Kidney (tissue), 14 donors: ENCODE results near the gene TLCD3A. TPM values are rescaled to one million over a fixed set of nuclear protein-coding genes. Genes with fewer than 3 reads are reported as not detected.
"Not testable (repeated sequence)": the region's sequence is repeated elsewhere in the genome, so short reads cannot be mapped to it uniquely, and the experiment has no call there.

Source experiments
- DNase-seq, 5 donors: peaks; one replicate each; pipeline ENCODE4 v3.0.0-alpha.2; 2013 to 2020
- FAIRE-seq: peaks from 2 replicates; lab custom pipeline; 2012; peaks lifted over from hg19 to GRCh38; lab: Jason Lieb, UNC
- H3K27ac ChIP-seq, 2 donors: one replicate each; pipeline ENCODE4 v1.7.0; 2013; ENCODE audit warnings: low read depth in 2 of 2, low read length in 2 of 2, inconsistent platforms in 1 of 2
- H3K27me3 ChIP-seq: one replicate; pipeline ENCODE4 v1.7.1; 2013; ENCODE audit warnings: low read length, inconsistent platforms; ENCODE audit not compliant: control insufficient read depth, insufficient read depth
- H3K36me3 ChIP-seq, 3 donors: one replicate each; pipeline versions ENCODE4 v1.7.0 to v1.7.1; 2013; ENCODE audit warnings: low read length in 3 of 3, control low read depth in 1 of 3, inconsistent platforms in 1 of 3; ENCODE audit not compliant: insufficient read depth in 3 of 3, control insufficient read depth in 2 of 3
- H3K4me1 ChIP-seq, 3 donors: one replicate each; pipeline versions ENCODE4 v1.7.0 to v1.7.1; 2013; ENCODE audit warnings: low read length in 3 of 3, inconsistent platforms in 1 of 3, low read depth in 1 of 3; ENCODE audit not compliant: control insufficient read depth in 2 of 3, insufficient read depth in 2 of 3
- H3K4me3 ChIP-seq, 3 donors: one replicate each; pipeline versions ENCODE4 v1.7.0 to v1.8.1; 2013; ENCODE audit warnings: low read length in 3 of 3, control low read depth in 1 of 3, inconsistent platforms in 1 of 3
- H3K9ac ChIP-seq, 3 donors: one replicate each; pipeline versions ENCODE4 v1.7.0 to v1.7.1; 2013; ENCODE audit warnings: low read length in 3 of 3, control low read depth in 1 of 3, inconsistent platforms in 1 of 3
- H3K9me3 ChIP-seq, 3 donors: one replicate each; pipeline versions ENCODE4 v1.7.0 to v1.7.1; 2013; ENCODE audit warnings: low read length in 3 of 3, control low read depth in 1 of 3, inconsistent platforms in 1 of 3; ENCODE audit not compliant: control insufficient read depth in 2 of 3, insufficient read depth in 1 of 3
- intact Hi-C: fragments of 100-400 bp; cut with DNase I; formaldehyde crosslinking; loops from one replicate; pipeline ENCODE4 v1.11.1; 2022
- polyA plus RNA-seq: library from polyadenylated mRNA; stranded (reverse); fragments of 350-450 nt; fragmentation: Illumina TruSeq; extraction: RNeasy Lipid Tissue Mini Kit (QIAGEN cat#74804); gene quantifications from one replicate; pipeline ENCODE4 v1.2.3, GENCODE V29; 2014; ENCODE audit warnings: low read depth, low replicate concordance; ENCODE audit not compliant: insufficient read depth
- total RNA-seq: library from RNA; stranded (reverse); fragmentation: NEBNext Ultra II Directional; extraction: Animal tissue kit (Norgen Biotek cat#: 25700); gene quantifications from one replicate; pipeline ENCODE4 v1.2.1, GENCODE V29; 2021
- TF ChIP-seq, protein P1 (sequence below): IDR thresholded peaks from 3 replicates; pipeline ENCODE4 v1.5.1; 2012; ENCODE audit warnings: mild to moderate bottlenecking, moderate library complexity, borderline replicate concordance; ENCODE audit not compliant: insufficient read depth; ENCODE audit errors: extremely low read depth
- donor health status: control.
- donor health status: control.
- donor health status: control.
- donor health status: control.
- donor health status: control.
- donor health status: DM: yes; HTN: yes; CAD: no.
- donor health status: Normal renal cell carcinoma (clear cell type).

The TLCD3A gene
- total and polyA plus RNA-seq, 2 donors from 2014 or later = 4.6 to 12.4 TPM

DNA sequence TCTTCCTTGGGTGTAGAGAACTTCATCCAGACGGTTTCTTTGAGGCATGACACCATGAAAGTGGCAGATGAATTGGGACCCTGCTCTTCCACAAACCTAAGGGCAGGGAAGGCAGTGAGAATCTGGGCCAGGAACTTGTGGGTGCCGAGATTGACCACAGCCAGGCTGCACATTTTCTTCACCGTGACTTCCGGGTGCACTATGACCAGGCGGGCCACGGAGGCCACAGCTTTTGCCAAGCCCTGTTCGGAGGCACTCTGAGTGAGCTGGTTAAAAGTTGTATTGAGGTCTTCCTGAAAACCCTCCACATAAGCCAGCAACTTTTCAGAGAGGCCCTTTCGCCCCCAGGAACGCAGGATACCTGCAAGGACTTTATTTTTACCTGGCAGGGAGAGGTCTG, 13.8 kb downstream of the TLCD3A start:
- H3K9ac ChIP-seq = no peak overlapping the region
- H3K27me3 ChIP-seq = no peaks in the 10 kb centered on the region
- TF ChIP-seq, protein P1, sequence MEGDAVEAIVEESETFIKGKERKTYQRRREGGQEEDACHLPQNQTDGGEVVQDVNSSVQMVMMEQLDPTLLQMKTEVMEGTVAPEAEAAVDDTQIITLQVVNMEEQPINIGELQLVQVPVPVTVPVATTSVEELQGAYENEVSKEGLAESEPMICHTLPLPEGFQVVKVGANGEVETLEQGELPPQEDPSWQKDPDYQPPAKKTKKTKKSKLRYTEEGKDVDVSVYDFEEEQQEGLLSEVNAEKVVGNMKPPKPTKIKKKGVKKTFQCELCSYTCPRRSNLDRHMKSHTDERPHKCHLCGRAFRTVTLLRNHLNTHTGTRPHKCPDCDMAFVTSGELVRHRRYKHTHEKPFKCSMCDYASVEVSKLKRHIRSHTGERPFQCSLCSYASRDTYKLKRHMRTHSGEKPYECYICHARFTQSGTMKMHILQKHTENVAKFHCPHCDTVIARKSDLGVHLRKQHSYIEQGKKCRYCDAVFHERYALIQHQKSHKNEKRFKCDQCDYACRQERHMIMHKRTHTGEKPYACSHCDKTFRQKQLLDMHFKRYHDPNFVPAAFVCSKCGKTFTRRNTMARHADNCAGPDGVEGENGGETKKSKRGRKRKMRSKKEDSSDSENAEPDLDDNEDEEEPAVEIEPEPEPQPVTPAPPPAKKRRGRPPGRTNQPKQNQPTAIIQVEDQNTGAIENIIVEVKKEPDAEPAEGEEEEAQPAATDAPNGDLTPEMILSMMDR = no peak
- DNase-seq (no peak), FAIRE-seq (no peak)
- intact Hi-C loops = no loop called here
- no peak overlapping the region for H3K27ac ChIP-seq
- no peaks in the 10 kb centered on the region for H3K9me3 ChIP-seq
- peaks cover 0 to 6% (median 0%) of the 10 kb centered on the region in 3 donors for H3K4me1 ChIP-seq
- H3K4me3 ChIP-seq = no peak overlapping the region
- H3K36me3 ChIP-seq = peaks cover 2 to 44% (median 18%) of the 10 kb centered on the region in 3 donors

DNA sequence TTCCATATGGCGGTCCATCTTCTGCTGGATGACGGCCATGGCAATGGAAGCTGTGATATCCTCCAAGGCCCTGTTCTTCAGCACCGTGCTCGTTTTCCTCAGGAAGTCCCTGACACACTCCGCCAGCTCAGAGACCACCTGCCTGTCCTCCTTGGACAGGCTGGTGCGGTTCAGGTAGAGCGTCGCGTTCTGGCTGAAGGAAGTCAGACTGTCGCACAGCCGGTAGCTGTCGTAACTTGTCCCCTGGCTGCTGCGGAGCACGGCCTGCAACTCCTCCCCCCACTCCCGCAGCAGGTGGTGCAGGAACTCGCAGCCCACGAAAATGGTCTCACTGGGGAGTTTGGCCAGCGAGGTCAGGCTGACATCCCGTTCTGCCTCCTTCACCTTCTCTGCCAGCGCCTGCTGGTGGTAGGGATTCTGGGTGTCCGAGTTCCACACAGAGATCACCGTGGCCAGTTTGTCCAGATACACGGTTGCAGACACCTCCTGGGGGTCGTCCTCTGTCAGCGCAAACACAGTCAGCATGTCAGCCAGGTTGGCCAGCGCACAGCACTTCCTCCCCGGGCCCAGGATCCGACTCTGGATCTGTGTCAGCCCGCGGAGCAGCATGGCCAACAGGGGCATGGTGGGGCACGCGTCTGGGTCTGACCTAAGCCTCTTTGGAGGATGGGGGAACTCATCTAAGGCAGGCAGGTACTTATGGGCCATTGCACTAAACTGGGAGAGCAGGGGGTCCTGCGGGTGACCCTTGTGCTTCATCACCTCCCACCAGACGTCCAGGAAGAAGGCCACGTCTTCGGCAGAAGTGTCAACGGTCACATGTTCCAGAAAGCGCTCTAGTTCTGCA, 14.6 kb downstream of the TLCD3A start:
- FAIRE-seq (no peak), DNase-seq (peak in 1 of 5 donors; percentile 62)
- TF ChIP-seq, protein P1 = no peak
- Histone ChIP-seq H3K9ac (no peak overlapping the region), H3K4me1 (peaks cover 0 to 10% (median 0%) of the 10 kb centered on the region in 3 donors), H3K36me3 (peaks cover 2 to 44% (median 14%) of the 10 kb centered on the region in 3 donors), H3K27ac (no peak overlapping the region), H3K9me3 (no peaks in the 10 kb centered on the region), H3K4me3 (no peak overlapping the region), H3K27me3 (no peaks in the 10 kb centered on the region)
- intact Hi-C loops = no loop called here

DNA sequence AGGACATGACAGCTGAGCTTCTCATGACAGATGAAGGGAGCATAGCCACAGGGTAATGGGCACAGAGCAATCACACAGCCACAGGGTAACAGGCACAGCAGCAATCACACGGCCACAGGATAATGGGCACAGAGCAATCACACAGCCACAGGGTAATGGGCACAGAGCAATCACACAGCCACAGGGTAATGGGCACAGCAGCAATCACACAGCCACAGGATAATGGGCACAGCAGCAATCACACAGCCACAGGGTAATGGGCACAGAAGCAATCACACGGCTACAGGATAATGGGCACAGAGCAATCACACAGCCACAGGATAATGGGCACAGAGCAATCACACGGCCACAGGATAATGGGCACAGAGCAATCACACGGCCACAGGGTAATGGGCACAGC, 16.2 kb downstream of the TLCD3A start:
- intact Hi-C loops = not testable (repeated sequence)

GRCh38 chr17:749359-749758, 17.0 kb downstream of the TLCD3A start:
- H3K9ac ChIP-seq, H3K27ac ChIP-seq, DNase-seq, H3K4me3 ChIP-seq, intact Hi-C loops, H3K27me3 ChIP-seq, FAIRE-seq, H3K9me3 ChIP-seq: not testable (repeated sequence)
- H3K4me1 ChIP-seq = peaks cover 0 to 15% (median 4%) of the 10 kb centered on the region in 3 donors
- peaks cover 0 to 34% (median 14%) of the 10 kb centered on the region in 3 donors for H3K36me3 ChIP-seq

More for the DNA sequence above, 16.2 kb downstream of the TLCD3A start:
- DNase-seq, H3K9me3 ChIP-seq, H3K9ac ChIP-seq, H3K27ac ChIP-seq, FAIRE-seq, H3K27me3 ChIP-seq, H3K4me3 ChIP-seq: not testable (repeated sequence)
- peaks cover 0 to 42% (median 14%) of the 10 kb centered on the region in 3 donors for H3K36me3 ChIP-seq
- peaks cover 0 to 15% (median 4%) of the 10 kb centered on the region in 3 donors for H3K4me1 ChIP-seq
